Left kidney (tissue), 2 donors: ENCODE results near the gene EWSR1. TPM values are rescaled to one million over a fixed set of nuclear protein-coding genes. Genes with fewer than 3 reads are reported as not detected.

Experiments used
- DNase-seq: peaks from one replicate; pipeline ENCODE4 v3.0.0-alpha.2; 2013
- polyA plus RNA-seq: library from polyadenylated mRNA; unstranded; fragments of 120-200 nt; gene quantifications from one replicate; pipeline ENCODE4 v1.2.1, GENCODE V29; 2013; ENCODE audit not compliant: insufficient read length

The EWSR1 gene
- polyA plus RNA-seq, 1 donor: 404 TPM

DNA sequence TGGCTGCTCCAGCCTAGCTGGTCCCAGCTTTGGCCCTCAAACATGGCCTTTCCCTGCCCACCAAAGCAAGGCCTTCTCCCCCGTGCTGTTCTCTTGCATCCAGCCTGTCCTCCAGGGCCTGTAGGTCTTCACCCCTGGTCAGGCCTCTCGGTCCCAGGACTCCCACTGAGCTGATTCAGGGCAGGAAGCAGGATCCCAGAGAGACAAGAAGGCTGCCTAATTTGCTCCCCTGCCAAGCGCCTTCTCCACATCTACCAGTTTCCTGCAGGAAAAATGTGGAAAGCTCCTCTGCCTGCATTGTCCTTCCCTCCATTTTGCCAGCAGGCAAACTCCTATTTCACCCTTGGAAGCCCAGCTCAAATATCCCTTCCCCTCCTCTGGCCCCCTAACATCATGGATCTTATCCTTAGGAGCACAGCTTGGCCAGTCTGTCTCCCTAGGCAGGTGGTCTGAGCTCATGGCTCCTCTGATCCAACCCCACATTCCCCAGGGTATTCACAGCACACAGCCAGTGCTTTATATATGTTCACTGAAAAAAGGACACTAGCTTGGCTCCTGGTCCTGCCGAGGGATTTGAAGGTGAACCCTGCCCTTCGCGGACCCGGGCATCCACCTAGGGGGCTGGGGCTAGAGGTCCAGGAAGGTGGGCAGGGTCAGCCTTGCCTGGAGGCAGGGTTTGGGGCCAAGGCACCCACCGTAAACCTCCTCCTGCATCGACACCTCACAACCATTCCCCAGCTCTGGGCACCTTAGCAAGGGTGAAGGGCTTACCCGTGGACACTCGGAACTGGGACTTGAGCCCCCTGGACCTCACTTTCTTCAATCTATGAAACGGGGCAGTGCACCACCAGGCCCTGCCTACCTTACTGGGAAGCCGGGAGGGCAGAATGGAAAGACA is 1.3 kb upstream of the EWSR1 start:
- no peak for DNase-seq

DNA sequence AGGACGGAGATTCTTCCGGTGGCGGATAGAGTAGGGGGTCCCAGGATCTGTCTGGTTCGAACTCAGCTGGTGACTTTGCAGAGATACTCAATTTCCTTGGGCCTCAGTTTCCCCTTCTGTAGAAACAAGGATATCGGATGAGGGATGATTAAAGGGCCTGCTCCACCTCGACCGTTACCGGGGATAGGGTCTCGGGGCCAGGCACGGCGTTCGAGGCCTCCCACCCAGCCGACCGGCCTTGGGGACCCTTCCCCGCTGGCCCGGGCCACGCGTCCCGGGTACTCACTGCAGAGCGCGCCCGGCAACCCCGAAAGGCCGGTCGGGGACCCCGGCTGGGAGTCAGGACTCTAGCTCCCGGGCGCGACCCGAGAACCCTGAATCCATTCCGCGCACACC is 608 bp upstream of the EWSR1 start:
- no peak for DNase-seq

DNA sequence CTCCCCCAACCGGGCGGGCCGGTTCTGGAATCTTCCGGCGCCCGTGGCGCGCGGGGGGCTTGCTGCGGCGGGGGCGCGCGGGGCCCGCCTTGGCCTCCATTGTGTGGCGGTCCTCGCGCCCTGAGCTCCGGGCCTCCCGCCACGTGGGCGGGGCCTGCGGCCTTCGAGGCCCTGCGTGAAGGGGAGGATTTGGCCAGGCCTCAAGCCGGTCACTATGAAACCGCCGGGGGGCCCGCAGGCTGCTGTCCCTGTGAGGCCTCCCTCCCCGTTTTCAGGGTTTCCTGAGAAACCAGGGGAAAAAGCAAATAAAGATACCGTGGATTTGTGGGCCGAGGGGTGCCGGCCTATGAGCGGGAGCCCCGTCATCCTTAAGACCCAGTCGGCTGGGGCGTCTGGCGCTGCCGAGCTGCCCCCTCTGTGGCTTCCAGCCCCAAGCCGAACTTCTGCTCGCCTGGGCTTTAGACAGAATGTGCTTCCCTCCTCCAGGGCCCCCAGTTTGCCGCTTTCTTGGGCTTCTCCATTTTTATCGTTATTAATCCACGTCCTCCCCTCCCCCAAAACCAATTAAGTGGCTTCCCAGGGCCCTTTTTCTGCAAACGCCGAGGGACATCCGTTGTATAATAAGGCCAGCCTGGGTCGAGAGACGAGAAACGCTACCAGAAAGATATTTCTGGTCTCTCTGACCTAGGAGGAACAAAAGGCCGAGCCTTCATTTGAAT is 602 bp downstream of the EWSR1 start:
- DNase-seq: peak; percentile 40

DNA sequence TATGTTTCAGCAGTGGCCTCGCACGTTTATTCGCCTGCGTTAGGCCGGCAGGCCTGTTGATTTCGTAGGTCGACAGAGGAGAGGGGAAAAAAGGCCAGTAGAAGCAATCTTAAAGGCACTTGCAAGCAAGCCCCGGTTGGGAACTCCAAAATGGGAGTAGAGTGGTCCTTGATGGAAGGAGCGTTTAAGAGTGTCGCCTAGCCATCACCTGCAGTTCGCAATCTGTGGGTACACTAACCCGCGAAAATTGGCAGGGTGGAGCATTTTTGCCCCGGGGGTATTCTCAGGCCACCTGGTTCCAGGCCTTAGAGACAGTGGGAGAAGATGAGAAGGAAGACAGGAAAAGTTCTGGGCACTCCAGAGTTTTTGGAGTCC is 1.1 kb downstream of the EWSR1 start:
- no peak for DNase-seq

DNA sequence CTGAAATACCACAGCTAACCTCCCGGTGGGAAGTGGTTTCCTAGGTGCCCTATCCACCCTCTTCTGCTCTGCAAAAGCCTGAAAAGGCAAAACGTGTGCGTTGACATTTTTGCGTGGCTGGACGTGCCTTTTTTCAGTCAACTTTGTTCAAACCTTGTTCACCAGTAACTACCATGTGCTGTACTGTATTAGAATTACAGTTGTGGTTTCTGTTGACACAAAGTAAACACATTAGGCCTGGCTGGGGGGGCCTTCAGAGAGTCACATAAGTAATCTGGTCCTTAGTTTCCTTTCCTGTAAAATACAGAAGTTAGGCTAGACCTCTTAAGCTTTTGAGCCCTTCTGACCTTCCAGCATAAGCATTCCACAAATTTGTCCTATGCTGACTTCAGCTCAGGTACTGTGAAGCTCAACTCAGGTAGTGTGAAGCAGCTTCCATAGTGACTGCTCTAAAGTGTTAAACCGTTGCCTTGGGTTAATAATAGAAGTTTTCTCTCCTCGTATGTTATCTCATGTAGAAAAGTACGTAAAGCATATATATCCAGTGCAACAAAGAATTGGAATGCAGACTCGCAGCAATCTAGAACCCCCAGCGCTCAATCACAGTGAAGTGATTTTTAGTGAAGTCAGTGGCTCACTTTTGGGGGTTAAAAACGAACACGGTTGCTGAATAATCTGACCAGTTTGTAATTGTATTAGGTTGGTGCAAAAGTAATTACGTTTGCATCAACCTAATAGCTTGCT is 1.8 kb downstream of the EWSR1 start:
- DNase-seq: no peak

DNA sequence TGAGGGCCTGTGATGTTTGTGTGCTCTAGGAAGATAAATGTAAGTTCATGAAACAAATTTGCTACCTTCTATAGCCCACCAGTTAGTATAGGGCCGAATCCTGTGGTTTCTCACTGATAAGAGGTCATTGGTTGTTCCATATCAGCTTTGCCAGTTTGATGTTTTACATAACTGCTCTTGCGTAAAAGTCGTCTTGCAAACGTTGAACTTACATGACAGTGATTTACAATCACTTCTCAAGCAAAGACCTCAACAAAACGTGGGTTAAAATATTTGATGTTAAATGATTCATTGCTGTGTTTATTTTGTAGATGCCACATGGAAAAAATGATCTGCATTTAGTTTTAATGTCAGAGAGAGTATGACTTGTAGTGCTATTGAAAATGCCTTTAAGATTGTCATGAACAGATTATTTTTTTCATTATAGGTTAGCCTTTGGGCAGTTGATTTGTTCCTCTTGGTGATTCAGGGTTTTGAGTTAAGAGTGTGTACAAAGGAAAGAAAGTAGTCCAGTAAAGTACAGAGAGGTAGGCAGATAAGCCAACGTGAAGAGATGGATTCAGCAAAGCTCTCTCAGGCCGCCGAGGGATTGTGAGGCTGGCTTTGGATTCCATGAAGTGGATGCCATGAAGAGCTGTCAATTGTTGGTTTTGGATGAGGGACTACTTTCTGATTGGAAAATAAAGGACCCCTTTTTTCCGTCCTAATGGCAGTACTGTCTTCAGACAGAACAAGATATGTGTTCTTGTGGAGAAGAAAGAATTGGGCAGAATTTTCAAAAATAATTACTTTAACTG is 2.6 kb downstream of the EWSR1 start:
- DNase-seq: no peak

DNA sequence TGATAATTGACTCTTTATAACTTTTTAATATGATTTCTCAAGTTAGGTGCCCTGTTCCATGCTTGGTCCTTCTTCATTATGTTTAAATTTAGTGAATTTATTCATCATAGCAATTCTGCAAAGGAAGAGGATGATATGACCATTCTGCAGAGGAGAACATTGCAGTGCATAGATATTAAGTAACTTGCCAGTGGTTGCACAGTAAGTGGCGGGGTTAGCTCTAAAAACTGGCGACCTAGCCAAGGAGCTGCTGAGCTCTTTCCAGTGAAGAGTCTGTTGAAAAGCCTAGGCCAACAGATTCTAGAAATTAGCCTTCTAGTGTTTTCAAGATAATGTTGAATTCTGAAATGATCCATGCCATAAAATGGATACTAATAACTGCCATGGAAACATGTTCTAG is 4.6 kb downstream of the EWSR1 start:
- no peak for DNase-seq

DNA sequence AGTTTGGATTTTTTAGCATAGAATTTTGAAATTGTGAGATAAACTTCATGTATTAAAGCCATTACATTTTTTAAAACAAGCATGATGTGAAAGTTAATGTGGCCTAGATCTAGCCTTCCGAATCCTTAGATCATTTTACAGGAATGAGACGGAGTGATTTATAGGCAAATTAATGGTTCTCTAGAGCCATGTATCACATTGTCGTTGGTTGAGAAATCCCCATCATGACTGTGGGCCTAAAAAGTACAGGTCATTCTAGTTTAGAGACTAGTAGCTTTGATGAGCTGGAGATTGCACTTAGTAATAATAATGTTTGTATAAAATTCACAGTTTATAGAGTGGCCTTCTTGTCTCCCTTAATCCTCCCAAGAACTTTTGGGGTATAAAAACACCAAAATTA is 7.1 kb downstream of the EWSR1 start:
- no peak for DNase-seq

DNA sequence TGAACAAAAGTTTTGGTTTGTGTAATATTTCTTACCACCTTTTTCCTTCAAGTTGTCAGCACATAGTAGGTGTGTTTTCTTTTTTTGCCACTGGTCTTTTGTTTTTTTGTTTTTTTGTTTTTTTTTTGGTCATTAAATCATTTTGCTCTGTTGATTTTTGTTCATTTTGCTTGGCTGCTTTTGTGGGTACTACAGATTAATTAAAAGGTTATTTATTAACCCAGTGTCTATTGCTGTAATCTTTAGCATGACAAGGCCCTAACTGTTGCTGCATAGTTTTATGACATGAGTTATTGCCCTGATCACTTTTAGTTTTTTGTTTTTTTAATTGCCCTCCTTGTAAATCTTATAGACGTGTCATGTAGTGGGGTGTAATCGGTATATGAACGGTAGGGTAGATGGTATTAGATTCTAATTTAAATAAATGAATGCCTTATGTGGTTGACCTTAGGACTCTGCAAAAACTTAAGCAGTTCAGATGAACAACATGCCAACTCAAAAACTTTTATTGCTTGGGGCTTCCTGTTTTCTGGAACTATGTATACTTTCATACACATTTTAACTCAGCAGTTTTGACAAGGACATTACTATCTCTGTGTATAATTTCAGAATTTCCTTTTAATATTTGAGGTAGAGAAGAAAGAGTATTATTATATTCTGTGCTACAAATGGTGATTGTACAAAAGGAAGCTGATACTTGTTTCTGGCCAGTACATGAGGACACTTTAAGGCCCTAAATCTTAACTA is 7.9 kb downstream of the EWSR1 start:
- no peak for DNase-seq

DNA sequence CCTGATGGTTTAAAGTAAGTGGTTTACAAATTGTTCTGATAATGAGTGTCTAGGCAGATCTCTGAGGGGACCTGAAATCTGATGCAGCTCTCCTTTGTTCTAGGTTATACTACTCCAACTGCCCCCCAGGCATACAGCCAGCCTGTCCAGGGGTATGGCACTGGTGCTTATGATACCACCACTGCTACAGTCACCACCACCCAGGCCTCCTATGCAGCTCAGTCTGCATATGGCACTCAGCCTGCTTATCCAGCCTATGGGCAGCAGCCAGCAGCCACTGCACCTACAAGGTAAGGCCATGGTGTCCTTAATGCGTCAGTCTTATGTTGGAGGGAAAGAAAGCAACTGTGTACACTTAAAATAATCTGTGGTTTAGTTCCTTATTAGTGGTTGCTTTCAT is 9.9 kb downstream of the EWSR1 start:
- DNase-seq: no peak

DNA sequence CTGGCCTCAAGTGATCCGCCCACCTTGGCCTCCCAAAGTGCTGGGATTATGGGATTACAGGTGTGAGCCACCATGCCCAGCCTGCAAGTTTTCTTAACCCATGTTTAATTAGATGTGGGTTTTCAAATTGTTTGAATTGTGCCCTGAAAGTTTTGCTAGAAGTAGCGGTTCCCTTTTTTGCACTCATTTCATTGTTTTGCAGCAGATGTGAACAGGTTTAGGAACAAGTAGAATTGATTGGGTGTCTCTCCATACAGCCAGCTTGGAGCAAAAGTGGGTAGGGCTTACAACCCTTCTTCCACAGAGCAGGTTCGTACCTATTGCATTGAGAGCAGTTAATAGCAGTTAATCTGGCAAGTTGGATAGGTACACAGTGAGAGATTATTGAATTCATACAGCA is 16.1 kb downstream of the EWSR1 start:
- DNase-seq: no peak

DNA sequence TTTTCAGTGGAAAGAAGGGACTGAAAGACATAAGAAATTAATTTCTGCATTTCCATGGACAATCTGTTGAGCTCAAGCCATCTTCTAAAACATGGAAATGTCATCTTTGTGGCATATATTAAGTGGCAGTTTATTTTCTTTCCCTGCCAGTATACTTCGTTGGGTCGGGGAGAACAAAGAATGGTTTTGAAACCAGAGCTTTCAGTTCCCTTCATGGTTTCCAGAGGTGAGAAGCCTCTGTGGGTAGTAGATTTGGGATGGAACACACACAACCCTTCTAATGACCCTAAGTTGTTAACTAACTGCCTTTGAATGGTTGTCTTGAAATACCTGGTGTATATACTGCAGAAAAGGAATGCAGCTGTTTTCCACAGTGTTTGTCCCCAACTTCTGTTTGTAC is 20.8 kb downstream of the EWSR1 start:
- no peak for DNase-seq

DNA sequence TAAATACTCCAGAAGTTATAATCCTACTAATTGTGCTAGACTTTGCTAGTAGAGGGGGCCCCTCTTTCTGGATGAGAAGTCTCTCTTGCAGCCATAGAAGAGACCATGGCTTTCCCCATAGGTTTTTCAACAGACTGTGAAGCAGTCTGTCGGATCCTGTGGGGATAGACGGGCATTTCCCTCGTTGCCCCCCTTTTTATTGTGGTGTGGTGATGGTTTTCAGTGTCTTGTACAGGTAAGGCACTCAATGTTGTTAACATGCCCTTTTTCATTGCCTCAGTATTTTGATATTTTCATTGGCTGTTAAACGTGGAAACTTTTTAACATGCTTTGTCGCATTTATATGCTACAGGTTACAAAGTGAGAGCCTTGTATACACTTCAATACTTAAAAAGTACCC is 22.0 kb downstream of the EWSR1 start:
- DNase-seq: no peak

DNA sequence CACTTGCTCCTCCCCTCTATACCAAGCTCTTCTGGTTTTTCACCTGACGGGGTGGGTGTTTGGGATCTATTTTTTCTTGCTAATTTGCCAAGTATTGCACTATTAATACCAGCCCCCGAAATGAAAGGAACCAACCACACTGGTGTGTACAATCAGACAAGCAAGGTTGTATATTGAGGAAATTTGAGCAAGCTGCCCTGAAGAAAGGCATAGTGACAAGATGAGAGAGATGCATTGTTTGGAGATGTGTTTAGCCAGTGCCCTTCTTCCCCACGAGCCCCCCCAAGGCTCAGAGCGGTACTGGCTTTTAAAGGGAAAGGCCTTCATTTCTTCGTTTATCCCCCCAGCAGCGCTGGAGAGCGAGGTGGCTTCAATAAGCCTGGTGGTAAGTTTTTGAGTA is 23.1 kb downstream of the EWSR1 start:
- DNase-seq: no peak

DNA sequence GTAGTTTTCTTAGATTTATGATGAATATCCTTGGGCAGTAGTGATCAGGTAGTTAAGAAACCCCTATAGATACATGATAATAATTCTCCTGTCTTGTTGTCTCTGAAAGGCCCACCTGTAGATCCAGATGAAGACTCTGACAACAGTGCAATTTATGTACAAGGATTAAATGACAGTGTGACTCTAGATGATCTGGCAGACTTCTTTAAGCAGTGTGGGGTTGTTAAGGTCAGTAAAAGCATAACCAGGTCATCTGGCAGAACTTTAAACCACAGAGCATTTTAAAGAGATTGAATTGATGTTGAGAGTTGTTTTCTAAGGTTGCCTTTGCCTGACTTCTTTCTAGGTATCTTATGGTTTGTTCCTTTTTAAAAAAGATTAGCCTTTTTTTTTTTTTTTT is 24.3 kb downstream of the EWSR1 start:
- no peak for DNase-seq

DNA sequence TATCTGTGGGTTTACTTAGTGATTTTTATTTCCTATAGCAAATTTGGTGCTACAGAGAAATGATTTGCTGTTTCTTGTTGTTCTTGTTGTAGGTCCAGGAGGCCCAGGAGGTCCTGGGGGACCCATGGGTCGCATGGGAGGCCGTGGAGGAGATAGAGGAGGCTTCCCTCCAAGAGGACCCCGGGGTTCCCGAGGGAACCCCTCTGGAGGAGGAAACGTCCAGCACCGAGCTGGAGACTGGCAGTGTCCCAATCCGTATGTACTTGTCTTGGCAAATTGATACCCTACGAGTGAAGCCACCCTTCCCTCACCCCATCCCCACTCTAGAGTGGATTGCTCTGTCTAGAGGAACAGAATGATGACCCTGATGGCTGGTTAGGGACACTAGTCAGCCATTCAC is 30.6 kb downstream of the EWSR1 start:
- no peak for DNase-seq

DNA sequence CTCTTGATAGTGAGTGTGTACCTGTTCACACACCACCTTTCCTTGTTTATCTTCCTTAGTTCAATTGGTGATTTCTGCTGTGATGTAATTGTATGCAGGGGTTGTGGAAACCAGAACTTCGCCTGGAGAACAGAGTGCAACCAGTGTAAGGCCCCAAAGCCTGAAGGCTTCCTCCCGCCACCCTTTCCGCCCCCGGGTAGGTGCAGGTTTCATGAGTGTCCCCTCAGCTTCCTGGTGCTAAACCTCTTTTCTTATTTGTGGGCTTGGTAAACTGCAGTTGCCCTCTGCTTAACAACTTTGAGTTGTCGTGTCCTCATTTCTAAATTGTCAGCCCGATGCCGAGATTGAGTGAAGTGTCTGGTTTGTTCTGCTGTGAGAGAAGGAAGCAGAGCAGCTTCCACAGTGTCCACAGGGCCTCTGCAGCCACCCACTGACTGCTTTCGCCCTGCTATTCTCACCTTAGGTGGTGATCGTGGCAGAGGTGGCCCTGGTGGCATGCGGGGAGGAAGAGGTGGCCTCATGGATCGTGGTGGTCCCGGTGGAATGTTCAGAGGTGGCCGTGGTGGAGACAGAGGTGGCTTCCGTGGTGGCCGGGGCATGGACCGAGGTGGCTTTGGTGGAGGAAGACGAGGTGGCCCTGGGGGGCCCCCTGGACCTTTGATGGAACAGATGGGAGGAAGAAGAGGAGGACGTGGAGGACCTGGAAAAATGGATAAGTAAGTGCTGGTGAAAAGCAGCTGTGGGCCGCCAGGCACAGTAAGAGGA is 31.2 kb downstream of the EWSR1 start:
- no peak for DNase-seq

DNA sequence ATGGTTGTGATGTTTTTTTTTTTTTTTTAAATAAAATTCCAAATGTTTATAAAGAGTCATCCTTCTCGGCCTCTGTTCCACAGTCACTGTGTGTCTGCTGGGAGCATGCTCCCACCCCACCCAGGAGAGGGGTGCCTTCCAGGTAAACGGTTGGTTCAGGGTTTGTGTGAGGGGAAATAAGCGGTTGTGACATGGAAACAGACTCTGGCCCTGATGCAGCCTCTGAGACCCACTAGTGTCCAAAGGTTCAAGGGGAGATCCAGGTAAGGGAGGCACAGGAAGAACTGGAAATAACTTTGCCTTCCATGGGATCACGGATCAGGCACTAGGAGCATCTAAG is 32.4 kb downstream of the EWSR1 start:
- DNase-seq: no peak

DNA sequence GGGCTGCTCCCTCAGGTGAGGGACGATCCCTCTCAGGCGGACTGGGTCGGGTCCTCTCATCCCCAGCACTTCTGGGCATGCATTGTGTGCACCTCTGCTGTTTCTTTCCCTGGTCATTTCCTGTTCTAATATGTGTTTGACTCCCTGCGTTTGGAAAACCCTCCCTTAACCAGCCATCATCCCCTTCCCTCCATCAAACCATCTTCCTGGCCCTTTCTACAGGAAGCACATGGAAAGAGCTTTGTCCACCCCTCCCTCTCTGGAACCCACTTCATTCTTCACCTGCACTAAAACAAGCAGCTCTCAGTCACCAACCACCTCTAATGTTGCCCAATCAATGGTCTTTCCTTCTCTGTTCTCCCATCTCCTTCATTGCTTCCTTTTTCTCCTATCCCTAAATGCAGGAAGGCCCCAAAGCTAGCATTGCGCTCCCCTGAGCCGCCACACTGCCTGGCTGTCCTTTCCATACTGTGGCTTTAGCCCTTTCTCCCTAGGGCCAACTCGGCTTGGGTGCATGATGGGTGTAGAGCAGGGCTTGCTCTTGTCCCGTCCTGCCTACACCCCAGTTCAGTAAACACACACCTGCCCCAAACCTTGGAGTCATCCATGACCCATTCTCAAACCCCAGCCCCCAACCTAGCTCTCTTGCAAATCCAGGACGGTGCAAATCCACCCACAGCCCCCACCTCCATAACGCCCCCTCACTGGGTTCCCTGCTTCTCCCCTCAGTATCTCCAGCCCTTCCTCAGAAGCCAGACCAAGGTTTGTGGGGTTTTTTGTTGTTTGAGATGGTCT is 32.9 kb downstream of the EWSR1 start:
- no peak for DNase-seq
